NB4 (cell line): ENCODE data around the gene ACAT1.

Experiments
- CTCF ChIP-seq: IDR thresholded peaks from one replicate; pipeline ENCODE4 v1.5.1; 2012; ENCODE audit warnings: low read depth, low read length
- TF ChIP-seq, protein P1 (sequence below): IDR thresholded peaks from 2 replicates; pipeline ENCODE4 v1.6.1; 2011; ENCODE audit warnings: low read depth, low read length

DNA sequence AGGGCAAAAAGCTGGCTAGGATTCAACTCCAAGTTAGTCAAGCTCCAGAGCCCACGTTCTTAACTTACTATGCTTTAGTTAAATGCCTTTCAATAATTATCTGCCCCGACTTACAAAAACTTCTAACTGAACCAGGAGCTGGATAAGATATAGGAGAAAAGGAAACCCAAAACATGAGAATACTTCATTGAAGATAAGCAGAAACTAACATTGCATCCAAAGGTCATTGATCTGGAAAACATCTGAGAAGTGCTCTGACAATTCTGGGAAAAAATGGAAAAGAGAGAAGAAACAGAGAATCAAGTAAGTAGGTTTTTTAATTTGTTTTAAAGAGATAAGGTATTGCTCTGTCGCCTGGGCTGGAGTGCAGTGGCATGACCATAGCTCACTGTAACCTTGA is 27.2 kb downstream of the ACAT1 start:
- TF ChIP-seq CTCF: no peak
- TF ChIP-seq, protein P1, sequence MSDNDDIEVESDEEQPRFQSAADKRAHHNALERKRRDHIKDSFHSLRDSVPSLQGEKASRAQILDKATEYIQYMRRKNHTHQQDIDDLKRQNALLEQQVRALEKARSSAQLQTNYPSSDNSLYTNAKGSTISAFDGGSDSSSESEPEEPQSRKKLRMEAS: no peak
